ENCODE data around the gene RBMS3.
"Not testable (repeated sequence)": the region's sequence is repeated elsewhere in the genome, so short reads cannot be mapped to it uniquely, and the experiment has no call there.

Gene RBMS3

DNA sequence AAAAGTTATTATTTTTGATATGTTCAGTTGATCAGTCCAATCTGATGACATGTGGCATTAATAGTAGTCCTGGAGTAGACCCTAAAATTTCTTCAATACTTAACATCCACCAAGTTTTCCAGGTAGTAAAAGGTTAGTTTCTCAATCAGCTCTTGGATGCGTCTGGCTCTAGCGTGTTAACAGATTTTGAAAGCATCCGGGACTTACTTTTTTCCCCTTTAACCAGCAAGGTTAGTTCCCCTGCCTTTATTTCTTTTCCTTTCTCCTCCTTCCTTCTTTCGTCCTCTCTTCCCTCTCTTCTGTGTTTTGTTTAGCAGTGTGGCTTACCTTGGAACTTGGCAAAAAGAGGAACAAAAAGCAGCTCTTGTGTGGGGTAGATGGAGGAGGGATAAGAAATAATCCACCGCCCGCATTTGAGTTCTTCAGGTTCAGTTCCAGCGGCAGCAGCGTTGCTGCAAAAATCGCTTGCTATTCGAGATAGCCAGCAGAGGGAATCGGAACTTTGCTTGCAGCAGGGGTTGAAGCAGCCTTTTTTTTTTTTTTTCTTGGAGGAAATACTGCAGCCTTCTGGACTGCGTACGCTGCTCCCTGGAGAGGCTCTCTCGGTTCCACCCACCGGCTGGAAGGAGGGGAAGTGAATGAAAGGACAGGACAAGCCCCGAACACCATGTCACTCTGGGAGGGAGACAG lies at the start of gene RBMS3:
TSS of gene RBMS3 (plus strand) at position 668 of the 690 bp plus-strand sequence.
- DNase-seq: no peak

- not testable (repeated sequence) for DNase-seq
These were observed 47.7 kb upstream of the RBMS3 start for GRCh38 chr3:29233126-29233525.

DNA sequence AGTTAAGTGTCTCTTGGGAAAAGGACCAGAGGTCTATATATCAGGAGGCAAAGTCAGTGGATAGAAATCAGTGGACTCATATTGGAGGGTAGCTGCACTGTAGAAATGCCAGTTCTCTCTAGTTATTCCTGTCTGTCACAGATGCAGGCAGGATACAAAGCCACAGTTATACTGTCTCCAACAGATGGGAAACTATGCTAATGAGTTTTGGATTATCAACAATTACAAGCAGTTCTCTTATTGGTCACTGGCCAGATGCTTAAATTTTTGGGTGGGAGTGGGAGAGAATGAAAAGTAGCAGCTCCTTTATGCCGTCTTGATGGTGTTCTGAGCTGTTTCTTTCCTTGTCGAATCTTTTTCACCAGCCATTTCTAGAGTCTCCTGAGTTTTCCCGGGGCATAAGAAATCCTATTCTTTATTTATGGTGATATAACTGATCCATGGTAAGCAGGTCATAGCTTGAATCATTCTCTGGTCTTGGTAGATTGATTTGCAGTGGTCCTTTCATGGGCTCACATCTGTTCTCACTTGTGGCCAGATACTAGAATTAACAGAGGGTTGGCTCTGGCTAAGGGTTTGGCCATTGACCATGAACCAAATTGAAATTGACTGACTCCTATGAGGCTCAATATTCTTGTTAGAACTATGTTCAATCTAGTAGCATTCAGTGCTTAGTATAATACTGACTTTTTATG lies 44.6 kb upstream of the RBMS3 start:
- no peak for DNase-seq

GRCh38 chr3:29239376-29239775 lies 41.5 kb upstream of the RBMS3 start:
- no peak for DNase-seq

DNA sequence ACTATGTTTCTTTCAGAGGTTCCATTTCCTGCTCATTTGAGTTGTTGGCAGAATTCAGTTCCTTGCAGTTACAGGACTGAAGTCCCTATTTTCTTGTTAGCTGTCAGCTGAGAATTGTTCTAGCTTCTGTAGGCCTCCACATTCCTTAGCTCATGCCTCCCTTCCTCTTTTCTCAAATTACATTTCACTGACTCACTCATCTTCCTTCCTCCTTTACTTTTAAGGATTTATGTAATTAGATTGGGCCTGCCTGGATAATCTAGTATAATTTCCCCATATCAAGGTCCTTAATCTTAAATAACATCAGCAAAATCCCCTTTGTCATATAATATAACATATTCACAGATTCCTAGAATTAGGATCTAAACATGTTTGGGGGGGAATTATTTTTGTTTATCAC lies 40.6 kb upstream of the RBMS3 start:
- no peak for DNase-seq

- no peak for DNase-seq
These were observed 40.0 kb upstream of the RBMS3 start for GRCh38 chr3:29240887-29241286.

DNA sequence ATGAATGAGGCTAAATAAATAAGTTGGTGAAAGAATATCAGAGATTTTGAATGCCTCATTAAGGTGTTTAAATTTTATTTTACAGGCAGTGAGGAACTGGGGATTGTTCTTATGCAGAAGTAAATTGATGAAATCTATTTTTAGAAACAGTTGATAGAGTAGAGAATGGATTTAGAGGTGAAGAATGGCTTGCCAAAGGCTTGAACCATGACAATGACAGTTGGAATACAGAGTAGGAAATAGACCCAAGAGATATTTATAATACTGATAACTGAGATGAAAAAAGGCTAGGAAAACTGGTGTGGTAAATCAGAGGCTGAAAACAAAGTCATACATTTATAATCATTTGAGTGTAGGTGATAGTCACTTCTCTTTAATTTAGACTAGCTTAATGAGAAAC lies 39.0 kb upstream of the RBMS3 start:
- no peak for DNase-seq

- no peak for DNase-seq
These were observed 38.6 kb upstream of the RBMS3 start for GRCh38 chr3:29242296-29242695.

- DNase-seq: no peak
These were observed 35.4 kb upstream of the RBMS3 start for GRCh38 chr3:29245441-29245840.

DNA sequence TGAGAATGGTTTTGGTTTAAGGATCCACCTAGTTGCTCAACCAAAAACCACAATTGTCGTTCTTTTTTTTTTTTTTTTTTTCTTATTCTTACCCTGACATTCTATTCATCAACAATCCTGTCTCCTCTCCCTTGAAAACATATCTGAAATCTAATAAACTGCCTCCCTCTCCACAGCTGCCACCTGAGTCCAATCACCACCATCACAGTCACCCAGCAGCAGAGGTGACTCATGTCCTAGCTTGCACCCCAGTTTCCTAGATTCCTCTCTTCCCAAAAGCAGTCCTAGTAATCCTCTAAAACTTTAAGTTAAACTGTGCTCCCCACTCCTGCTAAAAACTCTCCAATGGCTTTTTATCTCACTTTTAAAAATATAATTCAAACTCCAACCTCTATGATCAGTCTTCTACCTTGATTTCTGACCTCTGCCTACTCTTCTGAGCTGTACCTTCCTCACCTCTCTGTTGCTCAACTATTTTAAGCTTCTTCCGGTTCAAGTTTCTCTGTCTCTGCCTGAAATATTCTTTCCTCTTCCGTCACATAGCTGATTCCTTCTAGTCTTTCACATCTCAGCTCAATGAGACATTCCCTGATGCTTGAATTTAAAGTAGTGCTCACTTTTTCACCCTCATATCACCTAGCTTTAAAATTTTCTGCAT lies 33.7 kb upstream of the RBMS3 start:
- no peak for DNase-seq

DNA sequence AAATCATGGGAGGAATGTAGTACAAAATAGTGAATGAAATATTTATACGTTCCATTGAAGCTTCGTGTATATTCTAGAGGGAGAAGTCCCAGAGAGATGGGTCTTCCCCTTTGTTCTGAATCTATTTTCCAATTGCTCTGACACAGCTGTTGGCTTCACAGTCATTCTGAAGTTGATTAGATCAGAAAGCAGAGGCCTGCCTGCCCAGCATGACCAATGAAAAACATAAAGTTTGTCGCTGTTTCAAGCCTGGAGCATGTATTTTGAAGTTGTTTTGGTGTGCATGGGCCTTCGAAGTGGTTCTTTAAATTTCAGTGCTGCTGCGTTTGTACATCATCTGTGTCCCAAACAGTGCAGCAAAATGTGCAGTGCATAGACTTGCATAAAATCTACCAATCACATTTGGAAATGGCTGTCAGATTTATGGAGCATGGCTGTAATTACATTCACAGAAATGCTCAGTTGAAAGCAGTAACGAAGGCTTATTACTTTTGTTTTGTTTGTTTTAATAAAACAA lies 31.0 kb upstream of the RBMS3 start:
- DNase-seq: no peak

DNA sequence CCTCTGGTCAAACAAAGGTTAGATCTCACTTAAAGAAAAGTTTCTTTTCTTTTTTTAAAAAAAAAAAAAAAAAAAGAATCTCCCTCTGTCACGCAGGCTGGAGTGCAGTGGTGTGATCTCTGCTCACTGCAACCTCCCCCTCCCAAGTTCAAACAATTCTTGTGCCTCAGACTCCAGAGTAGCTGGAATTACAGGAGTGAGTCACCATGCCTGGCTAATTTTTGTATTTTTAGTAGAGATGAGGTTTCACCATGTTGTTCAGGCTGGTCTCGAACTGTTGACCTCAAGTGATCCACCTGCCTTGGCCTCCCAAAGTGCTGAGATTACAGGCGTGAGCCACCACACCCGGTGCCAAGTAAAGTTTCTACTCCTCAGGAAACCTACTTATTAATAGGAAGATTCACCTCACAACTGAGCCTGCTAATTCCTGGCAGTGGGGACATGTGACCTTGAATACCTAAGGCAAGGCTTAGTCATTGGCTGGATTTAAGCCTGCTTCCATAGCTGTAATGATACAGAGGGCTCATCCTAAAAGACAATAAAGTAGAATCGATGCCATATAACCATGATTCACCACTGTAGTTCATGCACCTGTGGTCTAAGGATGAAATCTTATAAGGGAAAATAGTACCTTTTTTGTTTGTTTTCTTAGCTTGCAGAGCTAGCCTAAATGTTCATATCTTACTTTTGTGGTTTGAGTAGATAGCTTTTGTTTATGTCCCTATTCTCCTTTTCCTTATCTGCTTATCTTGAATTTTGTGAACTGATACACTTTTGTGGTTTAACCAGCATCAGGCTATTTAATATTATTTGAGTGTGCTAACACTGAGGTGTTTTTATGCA lies 24.8 kb upstream of the RBMS3 start:
- no peak for DNase-seq

GRCh38 chr3:29258161-29258560 lies 22.7 kb upstream of the RBMS3 start:
- DNase-seq: no peak

- no peak for DNase-seq
These were observed 19.8 kb upstream of the RBMS3 start for GRCh38 chr3:29261119-29261518.

DNA sequence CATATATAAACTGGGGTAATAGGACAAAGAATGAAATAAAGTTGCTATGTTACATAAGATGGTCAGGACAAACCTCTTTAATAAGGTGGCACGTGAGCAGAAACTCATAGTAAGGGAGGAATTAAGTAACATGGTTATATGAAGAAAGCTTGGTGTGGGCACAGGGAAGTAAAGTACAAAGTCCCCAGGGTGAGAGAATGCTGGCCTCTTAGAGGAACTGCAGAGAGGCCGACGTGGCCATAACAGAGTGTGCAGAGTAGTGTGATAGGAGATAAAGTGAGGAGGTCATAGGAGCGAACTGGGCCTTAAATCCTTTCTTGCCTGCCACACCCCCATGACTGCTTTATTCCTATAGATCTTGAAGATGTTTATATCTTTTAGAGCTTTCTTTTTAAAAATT lies 17.4 kb upstream of the RBMS3 start:
- DNase-seq: no peak

- no peak for DNase-seq
These were observed 15.3 kb upstream of the RBMS3 start for GRCh38 chr3:29265509-29266072.

DNA sequence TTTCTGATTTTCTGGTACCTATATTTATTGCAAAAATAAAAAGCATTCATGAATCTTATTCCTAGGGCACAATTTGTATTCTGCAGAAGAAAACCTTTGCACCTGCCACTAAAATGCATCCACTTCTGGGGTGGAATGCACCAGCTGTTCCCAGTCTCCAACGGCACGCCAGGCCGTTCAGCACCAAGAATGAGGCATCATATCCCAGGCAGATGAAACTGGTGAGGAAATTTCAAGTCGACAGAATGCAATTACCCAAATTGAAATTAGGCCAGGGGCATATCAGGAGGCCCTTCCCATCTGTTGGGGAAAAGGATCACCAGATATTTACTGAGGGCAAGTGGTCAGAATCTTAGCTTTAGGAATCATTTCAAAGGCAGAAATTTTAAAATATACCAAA lies 13.6 kb upstream of the RBMS3 start:
- no peak for DNase-seq

DNA sequence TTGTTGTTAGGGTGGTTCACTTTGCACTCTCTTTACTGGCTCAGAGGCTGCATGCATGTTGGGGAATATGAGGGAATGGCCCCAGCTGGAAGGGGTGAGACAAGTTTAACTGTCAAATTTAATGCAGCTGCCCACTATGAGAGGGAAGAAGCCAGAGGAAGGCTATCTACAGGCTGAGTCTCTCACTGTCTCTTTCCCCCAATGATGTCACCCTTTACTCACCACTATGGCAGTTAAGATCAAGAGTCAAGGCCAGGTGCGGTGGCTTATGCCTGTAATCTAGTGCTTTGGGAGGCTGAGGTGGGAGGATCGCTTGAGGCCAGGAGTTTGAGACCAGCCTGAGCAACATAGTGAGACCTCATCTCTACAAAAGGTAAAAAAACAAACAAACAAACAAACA lies 12.2 kb upstream of the RBMS3 start:
- DNase-seq: no peak

DNA sequence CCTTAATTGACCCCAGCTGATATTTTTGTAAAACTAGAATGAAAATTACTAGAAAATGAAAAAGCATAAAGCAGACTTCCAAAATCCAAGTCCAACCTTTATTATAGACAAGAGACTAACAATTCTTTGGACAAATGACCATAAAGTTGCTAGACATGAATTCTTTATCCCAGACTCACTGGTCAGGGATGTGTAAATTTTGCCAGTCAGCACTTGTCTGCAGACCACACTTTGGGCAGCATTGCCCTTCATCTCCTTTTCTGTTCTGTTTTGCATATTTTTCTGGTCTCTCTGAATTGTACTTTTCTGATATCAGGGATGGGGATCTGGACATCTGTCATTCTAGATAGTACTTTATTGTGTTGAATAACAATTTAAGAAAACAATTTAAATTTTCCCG lies 10.1 kb upstream of the RBMS3 start:
- DNase-seq: no peak

DNA sequence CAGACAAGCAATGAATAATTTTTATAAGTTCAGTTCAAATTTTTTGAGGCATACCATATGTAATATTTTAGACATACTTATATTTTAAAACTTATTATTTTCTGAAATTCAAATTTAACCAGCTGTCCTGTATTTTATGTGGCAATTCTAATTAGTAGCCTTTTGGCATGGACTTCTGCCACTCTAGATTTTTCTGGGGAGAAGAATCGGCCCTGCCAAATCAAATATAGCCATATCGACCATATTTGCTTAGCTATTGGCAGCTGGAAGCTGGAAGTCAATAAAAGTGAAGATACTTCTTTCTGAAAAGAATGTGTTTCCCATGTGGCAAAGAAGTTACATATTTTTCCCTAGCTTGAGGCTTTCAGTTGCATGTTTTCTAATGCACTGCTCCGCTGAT lies 9.4 kb upstream of the RBMS3 start:
- DNase-seq: no peak

DNA sequence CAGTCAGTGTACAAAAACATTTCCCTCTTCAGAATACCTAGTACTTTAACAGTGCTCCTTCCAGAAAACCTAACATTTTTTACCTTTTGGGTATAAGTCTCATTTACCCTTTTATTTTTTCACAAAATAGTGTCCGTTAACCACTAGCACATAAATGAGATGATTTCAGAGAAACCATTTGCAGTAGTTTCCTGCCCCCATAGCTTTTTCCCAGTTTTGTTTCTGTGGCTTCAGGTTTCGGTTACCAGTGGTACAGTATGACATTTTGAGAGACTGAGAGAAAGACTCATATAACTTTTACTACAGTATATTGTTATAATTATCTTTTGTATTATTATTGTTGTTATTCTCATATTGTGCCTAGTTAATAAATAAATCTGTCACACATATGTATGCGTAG lies 6.2 kb upstream of the RBMS3 start:
- DNase-seq: no peak

- no peak for DNase-seq
These were observed 5.6 kb upstream of the RBMS3 start for GRCh38 chr3:29275309-29275708.

GRCh38 chr3:29277249-29277648 lies 3.6 kb upstream of the RBMS3 start:
- DNase-seq: no peak

Data from SIG-M5 (cell line).